Measurements from ENCODE around the gene CHRNA10.

CHRNA10 gene

GRCh38 chr11:3671334-3672254 lies at the start of gene CHRNA10:
TSS of gene CHRNA10 (minus strand) at chr11:3671384. CDS start at chr11:3671312, 72 bp downstream.
- Histone ChIP-seq H3K9me3 (ENCODE audit: control insufficient read depth in 2 of 2, low read length in 2 of 2) (no peaks in the 10 kb centered on the region), H3K36me3 (ENCODE audit: control insufficient read depth in 2 of 2, insufficient read depth in 2 of 2, low read length in 2 of 2) (peaks cover 41 to 54% of the 10 kb centered on the region in 2 donors), H3K27ac (ENCODE audit: low read length) (no peak within 1 kb of the TSS), H3K9ac (ENCODE audit: low read length in 2 of 2) (no peak within 1 kb of the TSS), H3K4me1 (ENCODE audit: control insufficient read depth, insufficient read depth, low read length) (no peaks in the 10 kb centered on the region), H3K27me3 (ENCODE audit: control insufficient read depth in 1 of 2, insufficient read depth in 2 of 2, low read length in 2 of 2) (no peaks in the 10 kb centered on the region), H3K4me3 (ENCODE audit: low read length in 2 of 2) (no peak within 1 kb of the TSS)

GRCh38 chr11:3712274-3712673 lies 41.1 kb upstream of the CHRNA10 start:
- peaks cover 32 to 36% of the 10 kb centered on the region in 2 donors for H3K36me3 ChIP-seq (ENCODE audit: control insufficient read depth in 2 of 2, insufficient read depth in 2 of 2, low read length in 2 of 2)
- H3K4me3 ChIP-seq (ENCODE audit: low read length in 2 of 2): no peak overlapping the region
- H3K4me1 ChIP-seq (ENCODE audit: control insufficient read depth, insufficient read depth, low read length): no peaks in the 10 kb centered on the region

GRCh38 chr11:3710485-3711259 lies 39.5 kb upstream of the CHRNA10 start:
- Histone ChIP-seq H3K4me3 (ENCODE audit: low read length in 2 of 2) (no peak overlapping the region), H3K9me3 (ENCODE audit: control insufficient read depth in 2 of 2, low read length in 2 of 2) (no peaks in the 10 kb centered on the region), H3K4me1 (ENCODE audit: control insufficient read depth, insufficient read depth, low read length) (no peaks in the 10 kb centered on the region), H3K27me3 (ENCODE audit: control insufficient read depth in 1 of 2, insufficient read depth in 2 of 2, low read length in 2 of 2) (no peaks in the 10 kb centered on the region), H3K9ac (ENCODE audit: low read length in 2 of 2) (no peak overlapping the region), H3K36me3 (ENCODE audit: control insufficient read depth in 2 of 2, insufficient read depth in 2 of 2, low read length in 2 of 2) (peaks cover 26 to 33% of the 10 kb centered on the region in 2 donors), H3K27ac (ENCODE audit: low read length) (no peak overlapping the region)

More at GRCh38 chr11:3712274-3712673, 41.1 kb upstream of the CHRNA10 start:
- H3K9me3 ChIP-seq (ENCODE audit: control insufficient read depth in 2 of 2, low read length in 2 of 2): no peaks in the 10 kb centered on the region
- no peaks in the 10 kb centered on the region for H3K27me3 ChIP-seq (ENCODE audit: control insufficient read depth in 1 of 2, insufficient read depth in 2 of 2, low read length in 2 of 2)
- no peak overlapping the region for H3K27ac ChIP-seq (ENCODE audit: low read length)
- H3K9ac ChIP-seq (ENCODE audit: low read length in 2 of 2): no peak overlapping the region

GRCh38 chr11:3709977-3710376 lies 38.8 kb upstream of the CHRNA10 start:
- peaks cover 27 to 30% of the 10 kb centered on the region in 2 donors for H3K36me3 ChIP-seq (ENCODE audit: control insufficient read depth in 2 of 2, insufficient read depth in 2 of 2, low read length in 2 of 2)
- H3K4me3 ChIP-seq (ENCODE audit: low read length in 2 of 2): no peak overlapping the region
- no peaks in the 10 kb centered on the region for H3K27me3 ChIP-seq (ENCODE audit: control insufficient read depth in 1 of 2, insufficient read depth in 2 of 2, low read length in 2 of 2)
- no peak overlapping the region for H3K9ac ChIP-seq (ENCODE audit: low read length in 2 of 2)
- no peaks in the 10 kb centered on the region for H3K9me3 ChIP-seq (ENCODE audit: control insufficient read depth in 2 of 2, low read length in 2 of 2)
- H3K4me1 ChIP-seq (ENCODE audit: control insufficient read depth, insufficient read depth, low read length): no peaks in the 10 kb centered on the region
- no peak overlapping the region for H3K27ac ChIP-seq (ENCODE audit: low read length)

GRCh38 chr11:3707176-3707575 lies 36.0 kb upstream of the CHRNA10 start:
- no peaks in the 10 kb centered on the region for H3K9me3 ChIP-seq (ENCODE audit: control insufficient read depth in 2 of 2, low read length in 2 of 2)
- no peaks in the 10 kb centered on the region for H3K27me3 ChIP-seq (ENCODE audit: control insufficient read depth in 1 of 2, insufficient read depth in 2 of 2, low read length in 2 of 2)
- H3K4me1 ChIP-seq (ENCODE audit: control insufficient read depth, insufficient read depth, low read length): no peaks in the 10 kb centered on the region
- H3K9ac ChIP-seq (ENCODE audit: low read length in 2 of 2): no peak overlapping the region
- peaks cover 26 to 32% of the 10 kb centered on the region in 2 donors for H3K36me3 ChIP-seq (ENCODE audit: control insufficient read depth in 2 of 2, insufficient read depth in 2 of 2, low read length in 2 of 2)
- no peak overlapping the region for H3K4me3 ChIP-seq (ENCODE audit: low read length in 2 of 2)
- no peak overlapping the region for H3K27ac ChIP-seq (ENCODE audit: low read length)

- H3K9me3 ChIP-seq (ENCODE audit: control insufficient read depth in 2 of 2, low read length in 2 of 2): no peaks in the 10 kb centered on the region
- no peak overlapping the region for H3K9ac ChIP-seq (ENCODE audit: low read length in 2 of 2)
- H3K4me3 ChIP-seq (ENCODE audit: low read length in 2 of 2): no peak overlapping the region
- no peaks in the 10 kb centered on the region for H3K27me3 ChIP-seq (ENCODE audit: control insufficient read depth in 1 of 2, insufficient read depth in 2 of 2, low read length in 2 of 2)
- H3K4me1 ChIP-seq (ENCODE audit: control insufficient read depth, insufficient read depth, low read length): no peaks in the 10 kb centered on the region
- peaks cover 36 to 42% of the 10 kb centered on the region in 2 donors for H3K36me3 ChIP-seq (ENCODE audit: control insufficient read depth in 2 of 2, insufficient read depth in 2 of 2, low read length in 2 of 2)
- H3K27ac ChIP-seq (ENCODE audit: low read length): no peak overlapping the region
These were observed 32.2 kb upstream of the CHRNA10 start for GRCh38 chr11:3703383-3703782.

- H3K36me3 ChIP-seq (ENCODE audit: control insufficient read depth in 2 of 2, insufficient read depth in 2 of 2, low read length in 2 of 2): peaks cover 46 to 49% of the 10 kb centered on the region in 2 donors
These were observed 29.7 kb upstream of the CHRNA10 start for GRCh38 chr11:3700910-3701309.

GRCh38 chr11:3700410-3700809 lies 29.2 kb upstream of the CHRNA10 start:
- H3K9ac ChIP-seq (ENCODE audit: low read length in 2 of 2): no peak overlapping the region
- H3K27ac ChIP-seq (ENCODE audit: low read length): no peak overlapping the region
- H3K9me3 ChIP-seq (ENCODE audit: control insufficient read depth in 2 of 2, low read length in 2 of 2): no peaks in the 10 kb centered on the region
- peaks cover 47 to 53% of the 10 kb centered on the region in 2 donors for H3K36me3 ChIP-seq (ENCODE audit: control insufficient read depth in 2 of 2, insufficient read depth in 2 of 2, low read length in 2 of 2)
- H3K27me3 ChIP-seq (ENCODE audit: control insufficient read depth in 1 of 2, insufficient read depth in 2 of 2, low read length in 2 of 2): no peaks in the 10 kb centered on the region
- no peak overlapping the region for H3K4me3 ChIP-seq (ENCODE audit: low read length in 2 of 2)
- H3K4me1 ChIP-seq (ENCODE audit: control insufficient read depth, insufficient read depth, low read length): no peaks in the 10 kb centered on the region

More at GRCh38 chr11:3700910-3701309, 29.7 kb upstream of the CHRNA10 start:
- no peak overlapping the region for H3K4me3 ChIP-seq (ENCODE audit: low read length in 2 of 2)
- H3K4me1 ChIP-seq (ENCODE audit: control insufficient read depth, insufficient read depth, low read length): no peaks in the 10 kb centered on the region
- no peaks in the 10 kb centered on the region for H3K27me3 ChIP-seq (ENCODE audit: control insufficient read depth in 1 of 2, insufficient read depth in 2 of 2, low read length in 2 of 2)
- no peak overlapping the region for H3K27ac ChIP-seq (ENCODE audit: low read length)
- H3K9me3 ChIP-seq (ENCODE audit: control insufficient read depth in 2 of 2, low read length in 2 of 2): no peaks in the 10 kb centered on the region
- no peak overlapping the region for H3K9ac ChIP-seq (ENCODE audit: low read length in 2 of 2)

GRCh38 chr11:3686751-3687150 lies 15.6 kb upstream of the CHRNA10 start:
- H3K9ac ChIP-seq (ENCODE audit: low read length in 2 of 2): no peak overlapping the region
- no peak overlapping the region for H3K4me3 ChIP-seq (ENCODE audit: low read length in 2 of 2)
- peaks cover 50 to 51% of the 10 kb centered on the region in 2 donors for H3K36me3 ChIP-seq (ENCODE audit: control insufficient read depth in 2 of 2, insufficient read depth in 2 of 2, low read length in 2 of 2)
- no peaks in the 10 kb centered on the region for H3K4me1 ChIP-seq (ENCODE audit: control insufficient read depth, insufficient read depth, low read length)
- no peaks in the 10 kb centered on the region for H3K27me3 ChIP-seq (ENCODE audit: control insufficient read depth in 1 of 2, insufficient read depth in 2 of 2, low read length in 2 of 2)
- no peaks in the 10 kb centered on the region for H3K9me3 ChIP-seq (ENCODE audit: control insufficient read depth in 2 of 2, low read length in 2 of 2)
- no peak overlapping the region for H3K27ac ChIP-seq (ENCODE audit: low read length)

GRCh38 chr11:3685923-3686322 lies 14.7 kb upstream of the CHRNA10 start:
- Histone ChIP-seq H3K4me3 (ENCODE audit: low read length in 2 of 2) (no peak overlapping the region), H3K36me3 (ENCODE audit: control insufficient read depth in 2 of 2, insufficient read depth in 2 of 2, low read length in 2 of 2) (peaks cover 52 to 57% of the 10 kb centered on the region in 2 donors), H3K4me1 (ENCODE audit: control insufficient read depth, insufficient read depth, low read length) (no peaks in the 10 kb centered on the region), H3K27ac (ENCODE audit: low read length) (no peak overlapping the region), H3K27me3 (ENCODE audit: control insufficient read depth in 1 of 2, insufficient read depth in 2 of 2, low read length in 2 of 2) (no peaks in the 10 kb centered on the region), H3K9ac (ENCODE audit: low read length in 2 of 2) (no peak overlapping the region), H3K9me3 (ENCODE audit: control insufficient read depth in 2 of 2, low read length in 2 of 2) (no peaks in the 10 kb centered on the region)

Measured in stomach smooth muscle (tissue), 2 donors.